Stimulated activated naive B cell treated with anti-CD40 and anti-IgM and Interleukin-4, amounts not matched to agents 10 μg/mL and 1 μg/mL and 100 μg/mL, for 72 hours (primary cell): ENCODE measurements around the gene PTPRK.

Source experiments
- ATAC-seq, 2 donors: fragments of 150-1000 bp; cut with Tn5 transposase; replicated peaks; 2 replicates each; pipeline ENCODE4 v1.10.0; 2021; ENCODE audit warnings: moderate library complexity in 1 of 2
- DNase-seq: peaks from one replicate; pipeline ENCODE4 v3.0.0; 2021
- H3K27ac Mint-ChIP-seq: one replicate; pipeline ENCODE4 v1.8.0; 2022; ENCODE audit warnings: mild to moderate bottlenecking, mixed read lengths
- H3K27me3 Mint-ChIP-seq, 2 donors: one replicate each; pipeline ENCODE4 v1.8.0; 2022; ENCODE audit warnings: mixed read lengths in 2 of 2
- H3K36me3 Mint-ChIP-seq, 2 donors: one replicate each; pipeline ENCODE4 v1.8.0; 2022; ENCODE audit warnings: mixed read lengths in 2 of 2, mild to moderate bottlenecking in 1 of 2
- H3K4me1 Mint-ChIP-seq, 2 donors: one replicate each; pipeline ENCODE4 v1.8.0; 2022; ENCODE audit warnings: mixed read lengths in 2 of 2, mild to moderate bottlenecking in 1 of 2
- H3K4me3 Mint-ChIP-seq, 2 donors: one replicate each; pipeline ENCODE4 v1.8.0; 2022; ENCODE audit warnings: mild to moderate bottlenecking in 2 of 2, mixed read lengths in 2 of 2, moderate library complexity in 1 of 2
- H3K9me3 Mint-ChIP-seq, 2 donors: one replicate each; pipeline ENCODE4 v1.8.0; 2022; ENCODE audit warnings: mixed read lengths in 2 of 2, mild to moderate bottlenecking in 1 of 2

Gene PTPRK

DNA sequence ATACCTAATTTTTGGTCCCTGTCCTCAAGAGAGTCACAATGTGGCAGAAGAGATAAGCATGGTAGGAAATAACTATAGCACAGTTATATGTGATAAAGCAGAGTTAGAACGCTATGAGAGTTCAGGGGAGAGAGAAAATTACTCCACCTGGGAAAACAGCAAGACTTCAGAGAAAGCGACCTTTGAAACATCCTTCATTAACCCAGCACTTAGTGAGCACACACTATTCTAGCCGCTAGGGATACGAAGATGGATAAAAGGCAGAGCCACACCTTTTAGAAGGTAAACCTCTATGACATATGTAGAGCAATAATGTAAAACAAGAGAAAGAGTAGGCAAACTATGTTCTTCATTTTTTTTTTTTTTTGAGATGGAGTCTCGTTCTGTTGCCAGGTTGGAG lies 264.3 kb downstream of the PTPRK start:
- no peak for DNase-seq
- Mint-ChIP-seq H3K4me1 (peaks cover 16 to 38% of the 10 kb centered on the region in 2 donors), H3K4me3 (no peak overlapping the region), H3K27ac (no peak overlapping the region), H3K9me3 (no peaks in the 10 kb centered on the region), H3K36me3 (no peaks in the 10 kb centered on the region), H3K27me3 (no peaks in the 10 kb centered on the region)
- no peak for ATAC-seq

DNA sequence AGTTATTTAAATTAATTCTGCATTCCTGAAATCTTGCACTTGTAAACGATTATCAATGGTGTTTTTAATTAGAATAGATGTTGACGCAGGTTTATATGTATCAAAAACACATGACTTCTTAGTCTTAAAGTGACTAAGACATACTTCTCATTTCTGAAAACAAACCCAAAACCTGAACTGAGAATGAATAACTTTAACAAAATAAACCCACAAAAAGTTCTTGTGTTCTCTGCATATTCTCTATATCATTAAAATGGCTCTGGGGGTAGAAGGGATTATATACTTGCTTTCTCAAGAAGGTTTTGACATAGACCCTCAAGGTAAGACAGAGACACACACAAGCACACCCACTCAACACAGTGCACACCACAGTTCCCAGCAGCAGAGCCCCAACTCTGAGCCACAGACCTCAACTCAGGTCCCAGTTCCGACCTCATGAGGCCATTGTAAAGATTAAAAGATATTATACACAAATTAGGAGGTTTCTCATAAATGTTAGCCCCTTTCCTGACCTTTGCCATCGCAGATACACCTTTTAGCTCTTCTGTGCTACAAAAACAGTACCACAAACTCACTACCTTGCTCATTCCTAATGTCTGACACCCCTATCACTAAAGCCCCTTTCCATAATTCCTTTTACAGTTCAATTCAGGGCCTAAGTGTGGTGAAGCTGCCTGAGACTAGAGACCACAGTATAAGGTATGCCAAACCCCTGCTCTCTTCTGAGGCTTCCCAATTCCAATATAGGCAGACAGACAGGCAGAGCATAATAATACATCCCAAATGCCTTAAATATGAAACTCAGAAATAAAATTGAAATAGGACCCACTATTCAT lies 267.8 kb downstream of the PTPRK start:
- DNase-seq (no peak), ATAC-seq (peak in 1 of 2 donors; percentile 34)
- Mint-ChIP-seq H3K4me3 (no peak overlapping the region), H3K4me1 (peaks cover 9 to 12% of the 10 kb centered on the region in 2 donors), H3K9me3 (no peaks in the 10 kb centered on the region), H3K27ac (no peak overlapping the region), H3K27me3 (no peaks in the 10 kb centered on the region), H3K36me3 (no peaks in the 10 kb centered on the region)

GRCh38 chr6:128251445-128252340 lies 268.7 kb downstream of the PTPRK start:
- H3K36me3 Mint-ChIP-seq, result no peaks in the 10 kb centered on the region
- DNase-seq, result no peak
- peaks cover 9 to 12% of the 10 kb centered on the region in 2 donors for H3K4me1 Mint-ChIP-seq
- H3K27me3 Mint-ChIP-seq, result no peaks in the 10 kb centered on the region
- H3K9me3 Mint-ChIP-seq, result no peaks in the 10 kb centered on the region
- H3K4me3 Mint-ChIP-seq, result no peak overlapping the region
- ATAC-seq, result no peak
- no peak overlapping the region for H3K27ac Mint-ChIP-seq

DNA sequence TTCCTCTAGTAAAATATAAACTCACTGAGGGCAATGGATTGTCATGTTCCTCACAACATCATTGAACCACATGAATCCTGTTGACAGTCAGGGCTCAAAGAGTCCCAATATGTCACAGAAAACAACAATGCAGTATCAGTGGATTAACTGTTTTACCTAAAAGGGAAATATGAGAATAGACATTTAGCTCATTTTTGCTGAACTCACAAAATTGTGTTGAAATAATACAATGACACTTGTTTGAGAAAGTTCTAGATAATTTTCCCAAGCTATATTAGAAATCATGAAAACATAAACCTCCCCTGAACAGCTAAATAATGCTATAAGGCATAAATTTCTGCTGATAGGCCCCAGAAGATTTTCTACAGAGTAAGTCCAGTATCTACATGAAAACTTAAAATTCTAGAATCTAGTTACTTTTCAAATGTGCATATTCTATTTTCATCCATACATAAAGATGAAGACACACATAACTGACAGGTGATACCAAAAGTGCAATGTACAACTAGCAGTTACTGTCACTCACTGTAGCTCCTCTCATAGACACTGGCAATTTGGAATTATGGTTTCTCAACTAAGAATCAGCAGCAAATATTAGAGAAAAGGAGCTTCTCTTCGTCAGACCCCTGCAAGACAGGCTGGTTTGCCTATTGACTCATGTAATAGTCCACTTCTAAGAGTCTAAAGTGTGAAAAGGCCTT lies 269.9 kb downstream of the PTPRK start:
- Mint-ChIP-seq H3K4me3 (no peak overlapping the region), H3K9me3 (no peaks in the 10 kb centered on the region), H3K4me1 (peaks cover 9 to 12% of the 10 kb centered on the region in 2 donors), H3K27ac (no peak overlapping the region), H3K36me3 (no peaks in the 10 kb centered on the region), H3K27me3 (no peaks in the 10 kb centered on the region)
- no peak for ATAC-seq
- no peak for DNase-seq

DNA sequence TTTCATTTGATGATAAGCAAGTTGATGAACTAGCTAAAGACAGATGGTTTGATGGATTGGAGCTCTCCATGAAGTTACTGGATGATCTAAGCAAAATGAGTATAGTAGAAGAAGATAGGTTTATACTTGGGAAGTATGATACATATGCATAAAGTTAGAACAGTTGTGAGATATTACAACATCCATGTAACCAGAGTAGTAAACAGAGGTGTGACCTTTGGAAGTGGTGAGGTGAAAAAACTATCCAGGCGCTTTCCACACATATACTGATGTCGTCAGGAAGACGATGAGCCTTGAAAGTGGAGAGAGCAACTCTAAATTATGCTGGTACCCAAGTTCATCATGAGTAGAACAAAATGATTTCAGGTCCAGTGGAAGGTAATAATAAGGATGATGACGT lies 271.0 kb downstream of the PTPRK start:
- Mint-ChIP-seq H3K9me3 (no peaks in the 10 kb centered on the region), H3K4me1 (peaks cover 9 to 12% of the 10 kb centered on the region in 2 donors), H3K36me3 (no peaks in the 10 kb centered on the region), H3K27me3 (no peaks in the 10 kb centered on the region), H3K4me3 (no peak overlapping the region), H3K27ac (no peak overlapping the region)
- ATAC-seq, result no peak
- no peak for DNase-seq

DNA sequence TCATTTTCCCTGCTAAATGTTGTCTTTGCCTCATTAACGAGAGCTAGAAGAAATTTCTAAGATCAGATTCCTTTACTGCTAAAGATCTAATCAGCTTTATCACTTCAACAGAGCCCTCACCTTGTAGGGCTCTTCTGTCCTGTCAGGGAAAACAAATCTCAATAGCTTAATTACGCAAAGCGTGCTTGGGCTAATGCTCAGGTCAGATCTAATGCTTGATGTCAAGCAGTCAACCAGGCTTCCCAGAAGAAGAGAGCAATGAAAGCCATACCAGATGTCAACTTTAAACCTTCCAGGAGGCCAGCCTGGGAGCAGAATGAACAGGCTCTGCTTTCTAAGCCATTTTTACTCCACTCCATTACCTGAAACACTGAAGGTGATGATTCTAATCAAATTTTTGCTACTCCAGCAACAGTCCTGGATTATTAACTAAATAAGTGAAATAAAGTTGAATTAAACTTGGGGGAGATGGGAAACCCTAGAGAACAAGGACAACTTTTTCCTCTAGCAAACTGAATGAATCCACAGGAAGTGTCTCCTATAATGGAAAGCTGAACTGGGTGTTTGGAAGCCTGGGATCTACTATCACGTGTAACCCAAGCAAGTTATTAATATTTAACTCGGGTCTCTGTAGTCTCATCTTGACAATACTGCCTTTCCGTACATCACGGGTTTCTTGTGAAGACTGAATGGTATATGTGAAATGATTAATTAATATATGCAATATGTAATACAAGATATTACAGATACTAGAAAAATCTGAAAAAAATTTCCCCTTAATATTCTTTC lies 273.7 kb downstream of the PTPRK start:
- no peaks in the 10 kb centered on the region for H3K36me3 Mint-ChIP-seq
- H3K9me3 Mint-ChIP-seq, result no peaks in the 10 kb centered on the region
- DNase-seq (no peak), ATAC-seq (no peak)
- H3K4me1 Mint-ChIP-seq, result peaks cover 2 to 7% of the 10 kb centered on the region in 2 donors
- H3K27me3 Mint-ChIP-seq, result no peaks in the 10 kb centered on the region
- no peak overlapping the region for H3K4me3 Mint-ChIP-seq
- no peak overlapping the region for H3K27ac Mint-ChIP-seq

- Mint-ChIP-seq H3K4me3 (no peak overlapping the region), H3K9me3 (no peaks in the 10 kb centered on the region), H3K27ac (no peak overlapping the region), H3K4me1 (peaks cover 8 to 22% of the 10 kb centered on the region in 2 donors), H3K36me3 (no peaks in the 10 kb centered on the region), H3K27me3 (no peaks in the 10 kb centered on the region)
- no peak for ATAC-seq
- DNase-seq, result no peak
Observed at GRCh38 chr6:128244751-128245405, 275.5 kb downstream of the PTPRK start.

- Mint-ChIP-seq H3K4me1 (peaks cover 10 to 34% of the 10 kb centered on the region in 2 donors), H3K27me3 (no peaks in the 10 kb centered on the region), H3K9me3 (no peaks in the 10 kb centered on the region), H3K27ac (no peak overlapping the region), H3K36me3 (no peaks in the 10 kb centered on the region), H3K4me3 (no peak overlapping the region)
- ATAC-seq, result no peak
- DNase-seq, result no peak
Observed at GRCh38 chr6:128242765-128243403, 277.5 kb downstream of the PTPRK start.

DNA sequence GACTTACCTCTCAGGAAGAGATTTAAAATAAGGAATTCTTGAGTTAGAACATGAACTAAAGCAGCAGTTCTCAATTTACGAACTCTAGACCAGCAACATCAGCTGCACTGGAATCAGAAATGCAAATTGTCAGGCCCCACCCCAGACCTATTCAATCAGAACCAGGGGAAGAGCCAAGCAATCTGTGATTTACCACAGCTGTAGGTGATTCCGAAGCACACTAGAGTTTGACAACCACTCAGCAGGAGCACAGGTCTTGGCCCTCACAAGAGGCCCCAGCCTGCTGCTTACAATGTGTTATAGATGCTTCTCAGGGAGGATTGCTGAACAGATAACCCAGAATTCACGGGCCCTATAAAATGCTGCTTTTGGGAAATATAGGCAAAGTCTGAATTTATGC lies 279.2 kb downstream of the PTPRK start:
- Mint-ChIP-seq H3K9me3 (no peaks in the 10 kb centered on the region), H3K4me3 (peak overlapping the region; percentile 80 to 84), H3K27ac (peak overlapping the region; percentile 94), H3K36me3 (no peaks in the 10 kb centered on the region), H3K4me1 (peaks cover 10 to 43% of the 10 kb centered on the region in 2 donors), H3K27me3 (no peaks in the 10 kb centered on the region)
- DNase-seq (no peak), ATAC-seq (peak; percentile 85 to 86)

GRCh38 chr6:128240024-128240428 lies 280.4 kb downstream of the PTPRK start:
- peak overlapping the region; percentile 81 to 84 for H3K4me3 Mint-ChIP-seq
- peak; percentile 67 to 73 for ATAC-seq
- no peak for DNase-seq

DNA sequence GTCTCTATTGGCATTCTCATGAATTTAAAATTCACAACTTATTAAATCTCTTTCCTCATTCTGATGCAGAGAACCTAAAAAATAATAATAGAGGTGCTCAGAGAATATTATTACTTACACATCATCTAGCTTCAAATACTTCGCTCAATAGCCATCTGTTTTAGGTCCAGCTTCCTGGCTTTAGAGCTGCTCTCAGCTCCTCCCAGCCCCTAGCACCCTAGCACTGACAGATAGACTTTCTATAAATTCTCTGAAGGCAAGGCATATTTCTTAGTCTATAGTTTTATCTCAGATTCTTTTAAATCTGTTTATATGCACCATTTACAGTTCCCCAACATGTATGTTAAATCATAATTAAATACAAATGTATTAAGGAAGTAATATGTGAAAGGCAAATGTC lies 281.3 kb downstream of the PTPRK start:
- ATAC-seq, result no peak
- Mint-ChIP-seq H3K9me3 (no peaks in the 10 kb centered on the region), H3K4me3 (peak overlapping the region; percentile 43 to 62), H3K4me1 (peaks cover 10 to 40% of the 10 kb centered on the region in 2 donors), H3K27ac (no peak overlapping the region), H3K27me3 (no peaks in the 10 kb centered on the region), H3K36me3 (no peaks in the 10 kb centered on the region)
- DNase-seq, result no peak

More at GRCh38 chr6:128240024-128240428, 280.4 kb downstream of the PTPRK start:
- peaks cover 10 to 43% of the 10 kb centered on the region in 2 donors for H3K4me1 Mint-ChIP-seq
- H3K9me3 Mint-ChIP-seq, result no peaks in the 10 kb centered on the region
- no peaks in the 10 kb centered on the region for H3K27me3 Mint-ChIP-seq
- peak overlapping the region; percentile 89 for H3K27ac Mint-ChIP-seq
- no peaks in the 10 kb centered on the region for H3K36me3 Mint-ChIP-seq

GRCh38 chr6:128238225-128238624 lies 282.2 kb downstream of the PTPRK start:
- Mint-ChIP-seq H3K27me3 (no peaks in the 10 kb centered on the region), H3K27ac (no peak overlapping the region)

DNA sequence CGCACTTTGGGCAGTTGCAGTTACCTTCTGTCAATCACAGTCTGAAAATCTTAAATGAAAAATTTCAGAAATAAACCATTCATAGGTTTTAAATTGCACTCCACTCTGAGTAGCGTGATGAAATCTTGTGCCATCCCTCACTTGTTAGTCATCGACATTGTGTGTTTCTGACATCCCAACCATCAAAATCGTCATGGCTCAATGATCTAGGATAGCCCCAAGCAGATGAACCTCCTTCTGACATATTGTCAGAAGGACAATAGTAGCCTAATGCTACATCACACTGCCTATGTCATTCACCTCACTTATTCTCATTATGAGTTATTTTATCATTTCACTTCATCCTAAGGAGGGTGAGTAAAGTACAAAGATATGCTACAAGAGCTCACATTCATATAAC lies 284.8 kb downstream of the PTPRK start:
- Mint-ChIP-seq H3K4me3 (no peak overlapping the region), H3K27me3 (no peaks in the 10 kb centered on the region), H3K27ac (no peak overlapping the region), H3K9me3 (no peaks in the 10 kb centered on the region), H3K4me1 (peaks cover 12 to 32% of the 10 kb centered on the region in 2 donors), H3K36me3 (peaks cover 5% of the 10 kb centered on the region in 2 donors)
- DNase-seq (no peak), ATAC-seq (peak in 1 of 2 donors; percentile 50)

More at GRCh38 chr6:128238225-128238624, 282.2 kb downstream of the PTPRK start:
- ATAC-seq (no peak), DNase-seq (no peak)
- Mint-ChIP-seq H3K9me3 (no peaks in the 10 kb centered on the region), H3K36me3 (peaks cover 0 to 3% of the 10 kb centered on the region in 2 donors), H3K4me3 (peak overlapping the region; percentile 10 to 48), H3K4me1 (peaks cover 10 to 36% of the 10 kb centered on the region in 2 donors)
